Hepatocyte (in vitro differentiated cells): Measurements from ENCODE around the gene CACNA1B. TPM values are rescaled to one million over a fixed set of nuclear protein-coding genes. Genes with fewer than 3 reads are reported as not detected.

Experiments
- DNase-seq: peaks from one replicate; pipeline ENCODE4 v3.0.0-alpha.2; 2016; ENCODE audit warnings: low spot score
- H2AFZ ChIP-seq: fragments of 200-600 bp; sonication (generic); 2 replicates; pipeline ENCODE4 v1.6.0; 2016; ENCODE audit warnings: antibody characterized with exemption, mild to moderate bottlenecking
- H3K27ac ChIP-seq: fragments of 200-600 bp; sonication (generic); 2 replicates; pipeline ENCODE4 v1.5.1; 2016; ENCODE audit warnings: mild to moderate bottlenecking
- H3K27me3 ChIP-seq: fragments of 200-600 bp; sonication (generic); 2 replicates; pipeline ENCODE4 v1.6.1; 2016
- H3K36me3 ChIP-seq: fragments of 200-600 bp; sonication (generic); replicated peaks from 2 replicates; pipeline ENCODE4 v1.5.1; 2016; ENCODE audit warnings: low read depth; ENCODE audit not compliant: insufficient read depth
- H3K4me1 ChIP-seq: fragments of 200-600 bp; sonication (generic); 2 replicates; pipeline ENCODE4 v1.5.1; 2016; ENCODE audit warnings: mild to moderate bottlenecking, moderate library complexity; ENCODE audit not compliant: insufficient read depth
- H3K4me2 ChIP-seq: fragments of 200-600 bp; sonication (generic); 2 replicates; pipeline ENCODE4 v1.6.0; 2016
- H3K4me3 ChIP-seq: fragments of 200-600 bp; sonication (generic); 2 replicates; pipeline ENCODE4 v1.5.1; 2016; ENCODE audit warnings: mild to moderate bottlenecking
- H3K79me2 ChIP-seq: fragments of 200-600 bp; sonication (generic); 2 replicates; pipeline ENCODE4 v1.6.0; 2017; ENCODE audit warnings: mild to moderate bottlenecking
- H3K9me2 ChIP-seq: fragments of 200-600 bp; sonication (generic); replicated peaks from 2 replicates; pipeline ENCODE4 v1.6.0; 2017; ENCODE audit warnings: mild to moderate bottlenecking; ENCODE audit not compliant: insufficient read depth
- H3K9me3 ChIP-seq: fragments of 200-600 bp; sonication (generic); 2 replicates; pipeline ENCODE4 v1.5.1; 2016; ENCODE audit warnings: low read depth, mild to moderate bottlenecking
- H4K20me1 ChIP-seq: fragments of 200-600 bp; sonication (generic); 2 replicates; pipeline ENCODE4 v1.6.0; 2016; ENCODE audit warnings: mild to moderate bottlenecking; ENCODE audit not compliant: insufficient read depth, poor library complexity, severe bottlenecking
- EZH2 ChIP-seq: fragments of 200-600 bp; sonication (generic); IDR thresholded peaks from 2 replicates; pipeline ENCODE4 v1.6.1; 2016; ENCODE audit warnings: antibody characterized with exemption, mild to moderate bottlenecking, borderline replicate concordance
- EZH2phosphoT487 ChIP-seq: fragments of 200-600 bp; sonication (generic); IDR thresholded peaks from one replicate; pipeline ENCODE4 v1.6.1; 2018; ENCODE audit warnings: antibody characterized with exemption, mild to moderate bottlenecking, low read depth, moderate library complexity; ENCODE audit not compliant: unreplicated experiment, severe bottlenecking
- WGBS: methylation state at CpG from one replicate; pipeline ENCODE4 v1.1.6; 2016; ENCODE audit warnings: low lambda C conversion rate; ENCODE audit errors: missing lambda C conversion rate; 5-methylcytosine and 5-hydroxymethylcytosine counted together
- polyA plus RNA-seq: library from polyadenylated mRNA; unstranded; fragments of >200 nt; fragmentation: Nextera tagmentation; extraction: Ambion mirVana; gene quantifications from 2 replicates; pipeline ENCODE4 v1.2.1, GENCODE V29; 2016
- total RNA-seq: library from RNA; depleted of rRNA; stranded (reverse); fragments of >200 nt; gene quantifications from 2 replicates; pipeline ENCODE4 v1.2.3, GENCODE V29; 2014
- TF ChIP-seq, protein P1 (sequence below): fragments of 200-600 bp; sonication (generic); IDR thresholded peaks from 2 replicates; pipeline ENCODE4 v1.5.1; 2016; ENCODE audit warnings: antibody characterized with exemption, mild to moderate bottlenecking; ENCODE audit not compliant: poor library complexity

The CACNA1B gene
- total and polyA plus RNA-seq, 2 experiments from 2014 or later, result 0.30 to 0.39 TPM

DNA sequence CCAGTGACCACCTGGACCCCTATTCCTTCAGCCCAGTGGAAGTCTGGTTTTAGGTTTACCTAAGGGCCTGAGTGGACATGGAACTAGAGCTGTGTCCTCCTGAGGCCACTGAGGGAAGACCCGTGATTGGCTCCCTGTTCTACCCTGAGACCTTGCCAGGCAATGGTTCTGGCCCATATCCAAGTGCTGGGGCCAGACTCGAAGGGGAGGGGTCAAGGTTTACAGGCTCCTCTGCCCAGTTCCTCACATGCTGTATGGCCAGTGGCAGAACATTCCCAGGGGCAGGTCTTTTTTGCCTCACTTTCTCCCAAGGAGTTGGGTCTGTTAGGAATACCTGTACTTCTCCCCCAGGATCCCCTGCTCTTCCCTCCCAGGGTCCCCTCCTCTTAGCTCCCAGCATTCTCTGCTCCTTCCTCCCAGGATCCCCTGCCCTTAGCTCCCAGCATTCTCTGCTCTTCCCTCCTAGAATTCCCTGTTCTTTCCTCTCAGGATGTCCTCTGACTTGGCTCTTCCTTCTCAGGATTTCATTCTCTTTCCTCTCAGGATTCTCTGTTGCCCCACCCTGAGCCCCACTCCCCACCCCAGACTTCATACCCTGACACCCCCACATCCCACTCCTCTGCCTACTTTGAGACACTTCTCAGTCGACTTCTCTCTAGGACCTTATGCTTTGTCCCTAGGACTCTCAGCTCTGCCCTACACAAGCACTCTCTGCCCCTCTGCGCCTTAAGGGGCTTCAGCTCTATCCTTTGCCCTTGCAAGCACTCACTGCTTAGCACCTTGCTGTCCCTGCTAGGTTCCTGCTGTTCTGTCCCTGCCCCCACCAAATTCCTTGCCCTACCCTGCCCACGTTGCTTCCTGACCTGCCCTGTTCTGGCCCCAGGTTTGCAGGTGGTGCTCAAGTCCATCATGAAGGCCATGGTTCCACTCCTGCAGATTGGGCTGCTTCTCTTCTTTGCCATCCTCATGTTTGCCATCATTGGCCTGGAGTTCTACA lies 36.5 kb downstream of the CACNA1B start:
- no peaks in the 10 kb centered on the region for H3K36me3 ChIP-seq
- H3K9me2 ChIP-seq, result no peaks in the 10 kb centered on the region
- H3K4me2 ChIP-seq, result no peak overlapping the region
- WGBS, result 81% methylated on average over 5 of the region's 5 CpGs
- H3K79me2 ChIP-seq, result no peaks in the 10 kb centered on the region
- H2AFZ ChIP-seq, result no peak overlapping the region
- no peak for TF ChIP-seq EZH2phosphoT487
- TF ChIP-seq, protein P1, sequence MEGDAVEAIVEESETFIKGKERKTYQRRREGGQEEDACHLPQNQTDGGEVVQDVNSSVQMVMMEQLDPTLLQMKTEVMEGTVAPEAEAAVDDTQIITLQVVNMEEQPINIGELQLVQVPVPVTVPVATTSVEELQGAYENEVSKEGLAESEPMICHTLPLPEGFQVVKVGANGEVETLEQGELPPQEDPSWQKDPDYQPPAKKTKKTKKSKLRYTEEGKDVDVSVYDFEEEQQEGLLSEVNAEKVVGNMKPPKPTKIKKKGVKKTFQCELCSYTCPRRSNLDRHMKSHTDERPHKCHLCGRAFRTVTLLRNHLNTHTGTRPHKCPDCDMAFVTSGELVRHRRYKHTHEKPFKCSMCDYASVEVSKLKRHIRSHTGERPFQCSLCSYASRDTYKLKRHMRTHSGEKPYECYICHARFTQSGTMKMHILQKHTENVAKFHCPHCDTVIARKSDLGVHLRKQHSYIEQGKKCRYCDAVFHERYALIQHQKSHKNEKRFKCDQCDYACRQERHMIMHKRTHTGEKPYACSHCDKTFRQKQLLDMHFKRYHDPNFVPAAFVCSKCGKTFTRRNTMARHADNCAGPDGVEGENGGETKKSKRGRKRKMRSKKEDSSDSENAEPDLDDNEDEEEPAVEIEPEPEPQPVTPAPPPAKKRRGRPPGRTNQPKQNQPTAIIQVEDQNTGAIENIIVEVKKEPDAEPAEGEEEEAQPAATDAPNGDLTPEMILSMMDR, result no peak
- TF ChIP-seq EZH2, result no peak
- H3K9me3 ChIP-seq, result no peaks in the 10 kb centered on the region
- H3K27me3 ChIP-seq, result no peaks in the 10 kb centered on the region
- H3K4me3 ChIP-seq, result no peak overlapping the region
- H4K20me1 ChIP-seq, result no peaks in the 10 kb centered on the region
- no peaks in the 10 kb centered on the region for H3K4me1 ChIP-seq
- no peak overlapping the region for H3K27ac ChIP-seq
- no peak for DNase-seq

DNA sequence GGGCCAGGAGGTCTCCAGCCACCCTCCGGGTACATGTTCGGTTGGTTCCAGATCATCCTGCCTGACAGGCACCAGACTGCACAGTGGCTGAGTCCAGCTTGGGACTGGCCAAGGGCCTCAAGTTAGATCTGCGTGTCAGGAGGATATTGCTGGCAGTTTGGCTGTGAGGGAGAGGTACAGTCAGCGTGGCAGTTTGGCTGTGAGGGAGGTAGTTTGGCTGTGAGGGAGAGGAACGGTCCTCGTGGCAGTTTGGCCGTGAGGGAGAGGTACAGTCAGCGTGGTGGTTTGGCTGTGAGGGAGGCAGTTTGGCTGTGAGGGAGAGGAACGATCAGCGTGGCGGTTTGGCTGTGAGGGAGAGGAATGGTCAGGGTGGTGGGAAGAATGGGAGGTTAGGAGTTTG lies 39.0 kb downstream of the CACNA1B start:
- H3K4me1 ChIP-seq, result no peaks in the 10 kb centered on the region
- H3K36me3 ChIP-seq, result no peaks in the 10 kb centered on the region
- no peaks in the 10 kb centered on the region for H3K79me2 ChIP-seq
- TF ChIP-seq EZH2phosphoT487, result no peak
- H3K27ac ChIP-seq, result no peak overlapping the region
- no peaks in the 10 kb centered on the region for H3K27me3 ChIP-seq
- H3K9me3 ChIP-seq, result no peaks in the 10 kb centered on the region
- no peak for DNase-seq
- 94% methylated on average over 11 of the region's 11 CpGs for WGBS
- H4K20me1 ChIP-seq, result no peaks in the 10 kb centered on the region
- no peak overlapping the region for H2AFZ ChIP-seq
- H3K4me2 ChIP-seq, result no peak overlapping the region
- no peaks in the 10 kb centered on the region for H3K9me2 ChIP-seq
- no peak overlapping the region for H3K4me3 ChIP-seq

DNA sequence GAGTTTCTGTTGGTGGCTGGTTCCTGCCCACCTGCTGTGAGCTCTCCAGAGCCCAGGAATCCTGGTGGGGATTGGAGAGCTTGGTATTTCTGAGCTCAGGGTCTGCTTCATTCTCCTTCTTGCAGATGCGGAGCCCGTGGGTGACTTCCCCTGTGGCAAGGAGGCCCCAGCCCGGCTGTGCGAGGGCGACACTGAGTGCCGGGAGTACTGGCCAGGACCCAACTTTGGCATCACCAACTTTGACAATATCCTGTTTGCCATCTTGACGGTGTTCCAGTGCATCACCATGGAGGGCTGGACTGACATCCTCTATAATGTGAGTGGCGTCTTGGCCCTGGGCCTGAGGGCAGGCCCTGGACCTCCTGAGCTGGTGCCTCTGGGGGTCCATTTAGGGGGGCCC lies 39.5 kb downstream of the CACNA1B start:
- Histone ChIP-seq H3K4me2 (no peak overlapping the region), H3K27ac (no peak overlapping the region), H4K20me1 (no peaks in the 10 kb centered on the region), H3K36me3 (no peaks in the 10 kb centered on the region), H2AFZ (no peak overlapping the region), H3K79me2 (no peaks in the 10 kb centered on the region), H3K27me3 (no peaks in the 10 kb centered on the region), H3K9me2 (no peaks in the 10 kb centered on the region), H3K4me1 (no peaks in the 10 kb centered on the region), H3K4me3 (no peak overlapping the region), H3K9me3 (no peaks in the 10 kb centered on the region)
- no peak for TF ChIP-seq EZH2phosphoT487
- TF ChIP-seq, protein P1, result no peak
- WGBS, result 93% methylated on average over 7 of the region's 8 CpGs
- no peak for DNase-seq

DNA sequence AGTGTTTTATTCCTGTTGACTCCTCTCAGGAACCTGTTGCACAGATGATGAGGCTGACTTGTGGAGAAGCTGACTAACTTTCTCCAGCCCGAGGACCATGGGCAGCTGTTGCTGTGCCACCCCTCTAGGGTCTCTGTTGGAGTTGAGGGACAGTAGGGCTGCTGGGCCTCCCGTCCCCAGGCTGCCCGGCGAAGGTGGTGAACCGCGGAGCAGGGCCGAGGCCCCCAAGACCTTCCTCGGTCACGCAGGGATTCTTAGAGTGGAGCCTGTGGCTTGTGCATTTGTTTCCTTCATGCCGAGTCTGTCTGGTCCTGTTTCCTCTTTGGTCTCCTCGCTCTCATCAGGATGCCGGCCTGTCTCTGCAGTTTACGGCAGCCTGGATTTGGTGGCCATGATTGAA lies 40.2 kb downstream of the CACNA1B start:
- Histone ChIP-seq H3K36me3 (no peaks in the 10 kb centered on the region), H3K9me3 (no peaks in the 10 kb centered on the region), H3K4me1 (no peaks in the 10 kb centered on the region), H2AFZ (no peak overlapping the region), H3K4me3 (no peak overlapping the region), H3K27me3 (no peaks in the 10 kb centered on the region), H3K4me2 (no peak overlapping the region), H3K79me2 (no peaks in the 10 kb centered on the region), H4K20me1 (no peaks in the 10 kb centered on the region), H3K9me2 (no peaks in the 10 kb centered on the region), H3K27ac (no peak overlapping the region)
- WGBS, result 95% methylated on average over 13 of the region's 13 CpGs
- DNase-seq, result no peak
- TF ChIP-seq EZH2phosphoT487 (no peak), EZH2 (no peak)
